T-helper 1 cell treated with Interleukin-12 subunit alpha and Interleukin-12 subunit beta and Interleukin-4 antibody, amounts not matched to agents 30 ng/mL and 1 ng/mL, for 36 hours (primary cell): Measurements from ENCODE around the gene TMEM178B. TPM values are rescaled to one million over a fixed set of nuclear protein-coding genes. Genes with fewer than 3 reads are reported as not detected.
"Not testable (repeated sequence)": the region's sequence is repeated elsewhere in the genome, so short reads cannot be mapped to it uniquely, and the experiment has no call there.

ENCODE experiments used
- intact Hi-C: fragments of 100-400 bp; cut with micrococcal nuclease; formaldehyde crosslinking; loops from one replicate; pipeline ENCODE4 v1.15.1; 2024
- total RNA-seq: library from RNA; stranded (reverse); gene quantifications from 2 replicates; pipeline ENCODE4 v1.2.3, GENCODE V29; 2022

The TMEM178B gene
- total RNA-seq, 1 donor from 2014 or later: 6.5 TPM

GRCh38 chr7:141301544-141301943, 227.7 kb downstream of the TMEM178B start:
- intact Hi-C loops: no loop called here

- intact Hi-C loops: no loop called here
Measured at GRCh38 chr7:141302617-141303016, 228.8 kb downstream of the TMEM178B start.

GRCh38 chr7:141304291-141304690, 230.4 kb downstream of the TMEM178B start:
- intact Hi-C loops: no loop called here

GRCh38 chr7:141306081-141306480, 232.2 kb downstream of the TMEM178B start:
- intact Hi-C loops: no loop called here

GRCh38 chr7:141312395-141312794, 238.5 kb downstream of the TMEM178B start:
- intact Hi-C loops: no loop called here

- intact Hi-C loops: no loop called here
Measured at GRCh38 chr7:141312828-141313521, 239.1 kb downstream of the TMEM178B start.

- intact Hi-C loops: no loop called here
Measured at GRCh38 chr7:141313896-141314295, 240.0 kb downstream of the TMEM178B start.

GRCh38 chr7:141317033-141317585, 243.2 kb downstream of the TMEM178B start:
- intact Hi-C loops: no loop called here

GRCh38 chr7:141320287-141320686, 246.4 kb downstream of the TMEM178B start:
- intact Hi-C loops: no loop called here

- intact Hi-C loops: no loop called here
Measured at GRCh38 chr7:141322383-141322782, 248.5 kb downstream of the TMEM178B start.

- intact Hi-C loops: no loop called here
Measured at GRCh38 chr7:141323826-141324225, 250.0 kb downstream of the TMEM178B start.

- intact Hi-C loops: no loop called here
Measured at GRCh38 chr7:141324870-141325269, 251.0 kb downstream of the TMEM178B start.

GRCh38 chr7:141325275-141325674, 251.4 kb downstream of the TMEM178B start:
- intact Hi-C loops: no loop called here

- intact Hi-C loops: no loop called here
Measured at GRCh38 chr7:141328290-141328689, 254.4 kb downstream of the TMEM178B start.

- intact Hi-C loops: not testable (repeated sequence)
Measured at GRCh38 chr7:141330285-141330684, 256.4 kb downstream of the TMEM178B start.

GRCh38 chr7:141333459-141333858, 259.6 kb downstream of the TMEM178B start:
- intact Hi-C loops: no loop called here

- intact Hi-C loops: no loop called here
Measured at GRCh38 chr7:141335164-141335563, 261.3 kb downstream of the TMEM178B start.

GRCh38 chr7:141339603-141340002, 265.7 kb downstream of the TMEM178B start:
- intact Hi-C loops: no loop called here

GRCh38 chr7:141340991-141341390, 267.1 kb downstream of the TMEM178B start:
- intact Hi-C loops: no loop called here

GRCh38 chr7:141342621-141343408, 269.0 kb downstream of the TMEM178B start:
- intact Hi-C loops: no loop called here

- intact Hi-C loops: no loop called here
Measured at GRCh38 chr7:141344153-141344935, 270.5 kb downstream of the TMEM178B start.

- intact Hi-C loops: no loop called here
Measured at GRCh38 chr7:141348728-141349127, 274.9 kb downstream of the TMEM178B start.
